Ovary (tissue), 9 donors: ENCODE measurements around the gene PRAC1. TPM values are rescaled to one million over a fixed set of nuclear protein-coding genes. Genes with fewer than 3 reads are reported as not detected.

Experiments used
- DNase-seq, 5 donors: peaks; one replicate each; pipeline ENCODE4 v3.0.0-alpha.2; 2019 to 2020
- H3K27ac ChIP-seq, 2 donors: fragments of 200-600 bp; one replicate each; pipeline versions ENCODE4 v1.5.1 to v1.8.0; 2019 to 2022
- H3K27me3 ChIP-seq: fragments of 200-600 bp; one replicate; pipeline ENCODE4 v1.8.0; 2022
- H3K36me3 ChIP-seq: fragments of 200-600 bp; sonication (generic); one replicate; pipeline ENCODE4 v1.5.1; 2019
- H3K4me1 ChIP-seq: one replicate; pipeline ENCODE4 v1.8.1; 2013; ENCODE audit warnings: mild to moderate bottlenecking, moderate library complexity; ENCODE audit not compliant: insufficient read depth
- H3K4me3 ChIP-seq: fragments of 200-600 bp; sonication (generic); one replicate; pipeline ENCODE4 v1.5.1; 2017
- H3K9me3 ChIP-seq, 2 donors: fragments of 200-600 bp in 1 of 2; sonication (generic) in 1 of 2; one replicate each; pipeline versions ENCODE4 v1.5.1 to v1.8.1; 2013 to 2019; ENCODE audit warnings: mild to moderate bottlenecking in 1 of 2, moderate library complexity in 1 of 2
- EP300 ChIP-seq: sonication (generic); formaldehyde crosslinking; IDR thresholded peaks from one replicate; pipeline ENCODE4 v1.6.1; 2017; ENCODE audit warnings: antibody characterized with exemption
- POLR2A ChIP-seq: fragments of 450-650 bp; IDR thresholded peaks from one replicate; pipeline ENCODE4 v1.6.1; 2017; ENCODE audit warnings: antibody characterized with exemption, mild to moderate bottlenecking, moderate library complexity
- whole genome bisulfite sequencing, 3 donors: extraction: QIAGEN DNeasy Blood & Tissue Kit in 1 of 3; methylation state at CpG; one replicate each; pipeline versions ENCODE4 v1.1.5 to v1.1.7; 2013 to 2017; 5-methylcytosine and 5-hydroxymethylcytosine counted together
- intact Hi-C, 4 donors: fragments of 100-400 bp; cut with DNase I; formaldehyde crosslinking; loops; one replicate each; pipeline versions ENCODE4 v1.11.0 to v1.15.1; 2022 to 2023
- polyA plus RNA-seq, 2 donors: library from polyadenylated mRNA; stranded (reverse); fragments of 200-250 nt in 1 of 2; fragments of 350-450 nt in 1 of 2; fragmentation: Illumina TruSeq in 1 of 2; extraction: RNeasy Lipid Tissue Mini Kit (QIAGEN cat#74804) in 1 of 2; gene quantifications; one replicate each; pipeline ENCODE4 v1.2.3, GENCODE V29; 2013 to 2014
- total RNA-seq, 7 donors: library from RNA; depleted of rRNA in 2 of 7; stranded (reverse); fragments of >200 nt in 2 of 7; fragmentation: NEBNext Ultra II Directional in 3 of 7; extraction: Animal tissue kit (Norgen Biotek cat#: 25700) in 3 of 7; gene quantifications; one replicate each; pipeline versions ENCODE4 v1.1.0 to v1.2.4, GENCODE V29; 2016 to 2023
- TF ChIP-seq, protein P1 (sequence below), 3 donors: fragments of 450-650 bp in 2 of 3; fragments of 200-600 bp in 1 of 3; IDR thresholded peaks; one replicate each; pipeline versions ENCODE4 v1.5.1 to v1.8.0; 2016 to 2022; ENCODE audit warnings: antibody characterized with exemption in 3 of 3, mild to moderate bottlenecking in 1 of 3
- donor health status: DM: no; HTN: no; CAD: no; lungs with moderate emphysema.
- donor health status: DM: no; HTN: no; CAD: no.
- donor health status: Bipolar disorder and iron deficiency.
- donor health status: DM: yes; HTN: yes; CAD: no.
- donor health status: DM: no; HTN: no; CAD: no.
- donor health status: DM: yes; HTN: yes; CAD: no.

The PRAC1 gene
- total and polyA plus RNA-seq, 9 donors, result not detected

DNA sequence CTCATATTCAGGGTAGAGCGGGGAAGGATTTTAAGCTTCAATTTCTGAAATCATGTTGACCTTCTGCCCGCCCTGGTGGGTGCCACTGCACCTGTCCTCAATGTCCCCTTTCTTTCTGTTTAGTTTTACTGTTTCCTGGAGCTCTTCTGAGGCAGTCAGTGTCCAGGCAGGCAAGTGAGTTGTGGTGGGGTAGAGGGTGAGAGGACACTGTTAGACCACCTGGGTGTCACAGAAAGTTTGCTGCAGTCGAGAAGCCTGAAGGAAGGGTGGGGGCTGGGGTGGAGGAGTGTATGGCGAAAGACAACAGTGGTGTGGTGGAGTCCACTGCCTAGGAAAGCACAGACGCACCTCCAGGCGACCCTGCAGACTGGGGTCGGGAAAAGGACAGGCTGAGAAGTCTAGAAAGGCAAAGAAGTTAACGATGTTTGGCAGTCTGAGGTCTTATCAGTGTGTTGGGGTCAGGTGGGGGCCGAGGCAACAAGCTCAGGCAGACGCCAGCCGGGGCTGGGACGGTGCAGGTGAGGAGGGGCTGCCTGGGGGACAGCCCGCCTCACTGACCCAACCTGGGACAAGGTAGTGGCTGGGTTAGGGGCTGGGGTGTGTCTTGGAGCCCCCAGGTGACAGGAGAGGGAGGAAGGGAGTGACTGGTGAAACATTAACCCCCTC, 29.5 kb upstream of the PRAC1 start:
- Histone ChIP-seq H3K36me3 (no peaks in the 10 kb centered on the region), H3K27me3 (no peaks in the 10 kb centered on the region), H3K27ac (no peak overlapping the region), H3K4me3 (no peak overlapping the region), H3K4me1 (no peaks in the 10 kb centered on the region), H3K9me3 (no peaks in the 10 kb centered on the region)
- no peak for TF ChIP-seq EP300
- TF ChIP-seq POLR2A, result no peak
- TF ChIP-seq, protein P1, sequence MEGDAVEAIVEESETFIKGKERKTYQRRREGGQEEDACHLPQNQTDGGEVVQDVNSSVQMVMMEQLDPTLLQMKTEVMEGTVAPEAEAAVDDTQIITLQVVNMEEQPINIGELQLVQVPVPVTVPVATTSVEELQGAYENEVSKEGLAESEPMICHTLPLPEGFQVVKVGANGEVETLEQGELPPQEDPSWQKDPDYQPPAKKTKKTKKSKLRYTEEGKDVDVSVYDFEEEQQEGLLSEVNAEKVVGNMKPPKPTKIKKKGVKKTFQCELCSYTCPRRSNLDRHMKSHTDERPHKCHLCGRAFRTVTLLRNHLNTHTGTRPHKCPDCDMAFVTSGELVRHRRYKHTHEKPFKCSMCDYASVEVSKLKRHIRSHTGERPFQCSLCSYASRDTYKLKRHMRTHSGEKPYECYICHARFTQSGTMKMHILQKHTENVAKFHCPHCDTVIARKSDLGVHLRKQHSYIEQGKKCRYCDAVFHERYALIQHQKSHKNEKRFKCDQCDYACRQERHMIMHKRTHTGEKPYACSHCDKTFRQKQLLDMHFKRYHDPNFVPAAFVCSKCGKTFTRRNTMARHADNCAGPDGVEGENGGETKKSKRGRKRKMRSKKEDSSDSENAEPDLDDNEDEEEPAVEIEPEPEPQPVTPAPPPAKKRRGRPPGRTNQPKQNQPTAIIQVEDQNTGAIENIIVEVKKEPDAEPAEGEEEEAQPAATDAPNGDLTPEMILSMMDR (IDR thresholded peaks at IDR 0.05), result no peak
- intact Hi-C loops, result no loop called here
- 4% methylated on average over 13 of the region's 13 CpGs for WGBS, 3 donors
- DNase-seq, result no peak

GRCh38 chr17:48751172-48751571, 28.9 kb upstream of the PRAC1 start:
- intact Hi-C loops, result no loop called here
- no peak for DNase-seq
- no peaks in the 10 kb centered on the region for H3K4me1 ChIP-seq
- H3K27me3 ChIP-seq, result no peaks in the 10 kb centered on the region
- no peak overlapping the region for H3K27ac ChIP-seq
- no peaks in the 10 kb centered on the region for H3K9me3 ChIP-seq
- TF ChIP-seq, protein P1 (IDR thresholded peaks at IDR 0.05), result no peak
- TF ChIP-seq POLR2A, result no peak
- TF ChIP-seq EP300, result no peak
- no peak overlapping the region for H3K4me3 ChIP-seq
- no peaks in the 10 kb centered on the region for H3K36me3 ChIP-seq
- WGBS, 3 donors, result 0 to 4% (median 0%) methylated on average over 3 of the region's 3 CpGs

DNA sequence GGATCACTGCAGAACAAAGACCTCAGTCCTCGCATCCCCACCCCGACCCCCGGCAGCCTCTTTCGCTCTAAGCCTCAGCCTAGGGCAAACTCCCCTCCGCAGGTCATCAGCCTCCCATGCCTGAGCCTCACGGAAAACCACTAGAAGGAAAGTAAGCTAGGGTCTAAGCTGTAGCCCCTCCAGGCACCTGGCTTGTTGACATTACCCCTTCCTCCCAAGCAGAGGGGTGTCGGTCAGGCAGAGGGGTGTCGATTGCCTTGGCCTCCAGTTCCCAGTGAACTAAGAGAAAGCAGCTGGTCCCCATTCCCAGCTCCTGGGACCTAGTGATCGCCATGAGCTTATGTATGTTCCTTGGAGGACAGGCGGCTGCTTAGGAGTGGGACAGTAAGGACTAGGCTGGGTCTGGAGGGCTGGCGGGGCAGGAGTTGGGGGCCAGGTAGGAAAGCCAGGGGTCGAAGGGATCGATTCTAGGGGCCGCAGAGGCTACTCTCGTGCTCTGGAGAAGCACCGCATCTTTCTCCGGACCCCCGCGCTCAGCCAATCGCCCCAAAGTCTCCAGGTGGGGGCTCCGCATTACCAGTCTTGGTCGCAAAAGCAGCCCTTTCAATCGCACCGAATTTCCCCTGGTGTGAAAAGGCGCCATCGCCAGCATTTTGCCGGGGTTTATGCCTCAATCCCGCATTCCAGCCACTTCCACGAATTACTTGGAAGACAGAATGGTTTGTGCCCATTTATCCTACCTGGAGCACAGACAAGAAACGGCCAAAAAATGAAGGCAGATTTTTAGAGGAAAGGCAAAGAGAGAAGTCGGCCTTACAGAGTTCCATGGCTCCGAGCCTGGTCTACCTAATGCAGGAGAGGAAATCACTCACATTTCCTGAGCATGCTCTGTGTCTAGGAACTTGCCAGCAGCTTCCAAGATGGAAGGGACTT, 27.6 kb upstream of the PRAC1 start:
- no peak overlapping the region for H3K27ac ChIP-seq
- H3K4me1 ChIP-seq, result no peaks in the 10 kb centered on the region
- DNase-seq, result no peak
- TF ChIP-seq, protein P1 (IDR thresholded peaks at IDR 0.05), result no peak
- TF ChIP-seq EP300 (no peak), POLR2A (no peak)
- no peaks in the 10 kb centered on the region for H3K27me3 ChIP-seq
- H3K9me3 ChIP-seq, result no peaks in the 10 kb centered on the region
- H3K36me3 ChIP-seq, result no peaks in the 10 kb centered on the region
- WGBS, 3 donors, result 3 to 5% (median 5%) methylated on average over 31 to 32 of the region's 32 CpGs
- H3K4me3 ChIP-seq, result no peak overlapping the region
- intact Hi-C loops, result no loop called here

DNA sequence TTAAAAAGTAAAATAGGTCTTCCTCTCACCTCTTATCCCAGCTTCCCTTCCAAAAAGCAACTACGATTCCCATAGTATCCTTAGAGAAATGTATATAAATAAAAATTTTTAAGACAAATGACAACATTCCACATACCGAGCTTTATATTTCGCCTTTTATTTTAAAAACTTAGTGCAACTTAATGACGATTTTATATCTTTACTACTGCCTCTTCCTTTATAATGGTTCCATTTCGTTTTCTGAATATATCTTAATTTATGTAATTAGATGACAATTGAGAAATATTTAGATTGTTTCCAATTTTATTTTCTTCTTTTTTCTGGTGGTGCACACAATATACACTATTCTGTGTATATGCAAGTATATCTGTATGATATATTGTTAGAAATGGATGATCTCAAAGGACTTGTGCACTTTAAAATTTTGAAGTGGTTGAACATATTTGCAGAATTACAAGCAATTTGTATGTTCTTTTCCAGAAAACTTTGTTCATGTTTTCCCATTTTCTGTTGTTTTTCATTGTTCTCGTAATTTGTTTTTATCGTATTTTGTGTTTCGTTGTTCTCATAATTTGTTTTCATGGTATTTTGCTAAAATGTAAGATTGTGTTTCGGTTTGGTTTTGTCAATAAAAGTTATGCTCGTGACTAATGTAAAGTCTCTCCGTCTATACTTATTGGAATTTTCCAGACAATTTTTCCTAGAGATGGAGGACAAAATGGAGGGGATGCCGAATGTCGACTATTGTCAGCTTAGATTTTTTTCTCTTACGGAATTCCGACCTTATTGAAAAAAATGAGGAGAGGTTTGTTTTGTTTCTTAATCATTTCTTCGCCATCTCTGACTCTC, 26.6 kb upstream of the PRAC1 start:
- WGBS, 3 donors, result 25 to 31% (median 30%) methylated on average over 16 of the region's 16 CpGs
- TF ChIP-seq, protein P1 (IDR thresholded peaks at IDR 0.05), result no peak
- TF ChIP-seq POLR2A (no peak), EP300 (no peak)
- Histone ChIP-seq H3K27me3 (no peaks in the 10 kb centered on the region), H3K9me3 (no peaks in the 10 kb centered on the region), H3K4me3 (no peak overlapping the region), H3K4me1 (no peaks in the 10 kb centered on the region), H3K27ac (no peak overlapping the region), H3K36me3 (no peaks in the 10 kb centered on the region)
- intact Hi-C loops, result no loop called here
- no peak for DNase-seq
